ENCODE results near the gene ENTREP1.
A peak's percentile ranks its signal among the peaks of the same experiment; 100 is the strongest.

The ENTREP1 gene

GRCh38 chr9:69411931-69412740 lies 87.1 kb downstream of the ENTREP1 start:
- Histone ChIP-seq H3K27me3 (no peaks in the 10 kb centered on the region), H3K4me3 (peak overlapping the region in 1 of 2 donors; percentile 24), H3K9me3 (no peaks in the 10 kb centered on the region), H3K27ac (no peak overlapping the region), H3K4me1 (peaks cover 0 to 7% (median 0%) of the 10 kb centered on the region in 4 donors), H3K36me3 (no peaks in the 10 kb centered on the region)
- no peak for DNase-seq
- TF ChIP-seq CTCF (IDR thresholded peaks at IDR 0.05): no peak
- intact Hi-C loops (cut with DNase I; ENCODE audit: low total_unique reads): no loop called here

GRCh38 chr9:69412741-69413150 lies 87.7 kb downstream of the ENTREP1 start:
- peak overlapping the region; percentile 12 to 24 for H3K4me3 ChIP-seq
- no peaks in the 10 kb centered on the region for H3K36me3 ChIP-seq
- H3K27me3 ChIP-seq: no peaks in the 10 kb centered on the region
- H3K4me1 ChIP-seq: peaks cover 0 to 7% (median 0%) of the 10 kb centered on the region in 4 donors
- H3K27ac ChIP-seq: no peak overlapping the region
- peak; percentile 57 to 64 for TF ChIP-seq CTCF (IDR thresholded peaks at IDR 0.05)
- intact Hi-C loops (cut with DNase I; ENCODE audit: low total_unique reads): no loop called here
- peak; percentile 45 to 76 for DNase-seq
- no peaks in the 10 kb centered on the region for H3K9me3 ChIP-seq

- no peak for TF ChIP-seq CTCF (IDR thresholded peaks at IDR 0.05)
- Histone ChIP-seq H3K4me3 (no peak overlapping the region), H3K4me1 (peaks cover 0 to 4% (median 0%) of the 10 kb centered on the region in 4 donors), H3K9me3 (no peaks in the 10 kb centered on the region), H3K36me3 (no peaks in the 10 kb centered on the region), H3K27ac (no peak overlapping the region), H3K27me3 (peaks cover 0 to 4% of the 10 kb centered on the region in 2 donors)
- intact Hi-C loops (cut with DNase I; ENCODE audit: low total_unique reads): loop anchor here (5.0 to 10.0 kb wide), 2 partner anchors 454 to 497 kb away; no protein-coding TSS in a partner anchor
- DNase-seq: no peak
These were observed 95.7 kb downstream of the ENTREP1 start for GRCh38 chr9:69420611-69421270.

- Histone ChIP-seq H3K4me1 (peaks cover 0 to 4% (median 0%) of the 10 kb centered on the region in 4 donors), H3K4me3 (no peak overlapping the region), H3K27ac (no peak overlapping the region), H3K36me3 (no peaks in the 10 kb centered on the region), H3K27me3 (peaks cover 0 to 4% of the 10 kb centered on the region in 2 donors), H3K9me3 (no peaks in the 10 kb centered on the region)
- TF ChIP-seq CTCF (IDR thresholded peaks at IDR 0.05): peak; percentile 80 to 83
- intact Hi-C loops (cut with DNase I; ENCODE audit: low total_unique reads): loop anchor here (5.0 to 10.0 kb wide), 2 partner anchors 453 to 495 kb away; no protein-coding TSS in a partner anchor
- DNase-seq: peak; percentile 44 to 71
These were observed 97.1 kb downstream of the ENTREP1 start for GRCh38 chr9:69421908-69422801.
